ENCODE data around the gene GALNTL6. TPM values are rescaled to one million over a fixed set of nuclear protein-coding genes. Genes with fewer than 3 reads are reported as not detected.

GALNTL6 gene
- total and polyA plus RNA-seq, 2 donors (not counting 3 experiments of a cell fraction or from before 2014, with no cell fraction given): not detected

DNA sequence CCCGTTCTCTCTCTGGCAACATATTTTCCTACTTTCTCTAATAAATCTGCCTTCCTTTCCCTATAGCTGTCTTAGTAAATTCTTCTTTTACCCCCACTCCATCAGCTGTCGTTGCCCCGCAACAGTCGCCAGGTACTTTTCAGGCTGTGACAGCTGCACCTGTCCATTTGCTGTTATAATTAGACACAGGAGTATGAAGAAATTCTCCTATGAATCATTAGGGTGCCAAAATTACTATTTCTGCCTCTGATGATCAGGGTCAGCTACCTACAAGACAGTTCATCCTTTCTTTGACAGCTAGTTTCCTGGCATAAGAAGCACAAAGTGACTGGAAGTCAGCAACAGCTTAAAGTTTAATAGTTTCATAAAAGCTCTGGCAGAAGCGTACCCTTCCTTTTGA, 19.5 kb upstream of the GALNTL6 start:
- no peaks in the 10 kb centered on the region for H3K4me1 ChIP-seq (ENCODE audit: control insufficient read depth, extremely low read depth, insufficient read depth, low read length)
- H3K4me2 ChIP-seq (ENCODE audit: insufficient read depth, low read length): no peak overlapping the region
- H2AFZ ChIP-seq (ENCODE audit: low read depth, low read length): no peak overlapping the region
- no peaks in the 10 kb centered on the region for H4K20me1 ChIP-seq (replicated peaks; ENCODE audit: control insufficient read depth, extremely low read depth, insufficient read depth, low read length)
- no peaks in the 10 kb centered on the region for H3K9me1 ChIP-seq (replicated peaks; ENCODE audit: control insufficient read depth, extremely low read depth, insufficient read depth, low read length)
- no peak for FAIRE-seq
- no peaks in the 10 kb centered on the region for H3K27me3 ChIP-seq (ENCODE audit: control insufficient read depth in 2 of 2, insufficient read depth in 2 of 2, low read length in 2 of 2)
- TF ChIP-seq MYC (IDR thresholded peaks at IDR 0.05; ENCODE audit: low read depth, low read length): no peak
- TF ChIP-seq, protein P1, sequence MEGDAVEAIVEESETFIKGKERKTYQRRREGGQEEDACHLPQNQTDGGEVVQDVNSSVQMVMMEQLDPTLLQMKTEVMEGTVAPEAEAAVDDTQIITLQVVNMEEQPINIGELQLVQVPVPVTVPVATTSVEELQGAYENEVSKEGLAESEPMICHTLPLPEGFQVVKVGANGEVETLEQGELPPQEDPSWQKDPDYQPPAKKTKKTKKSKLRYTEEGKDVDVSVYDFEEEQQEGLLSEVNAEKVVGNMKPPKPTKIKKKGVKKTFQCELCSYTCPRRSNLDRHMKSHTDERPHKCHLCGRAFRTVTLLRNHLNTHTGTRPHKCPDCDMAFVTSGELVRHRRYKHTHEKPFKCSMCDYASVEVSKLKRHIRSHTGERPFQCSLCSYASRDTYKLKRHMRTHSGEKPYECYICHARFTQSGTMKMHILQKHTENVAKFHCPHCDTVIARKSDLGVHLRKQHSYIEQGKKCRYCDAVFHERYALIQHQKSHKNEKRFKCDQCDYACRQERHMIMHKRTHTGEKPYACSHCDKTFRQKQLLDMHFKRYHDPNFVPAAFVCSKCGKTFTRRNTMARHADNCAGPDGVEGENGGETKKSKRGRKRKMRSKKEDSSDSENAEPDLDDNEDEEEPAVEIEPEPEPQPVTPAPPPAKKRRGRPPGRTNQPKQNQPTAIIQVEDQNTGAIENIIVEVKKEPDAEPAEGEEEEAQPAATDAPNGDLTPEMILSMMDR (IDR thresholded peaks at IDR 0.05; ENCODE audit: extremely low read depth in 1 of 2, insufficient read depth in 1 of 2, low read depth in 1 of 2, low read length in 2 of 2): no peak
- no peak for TF ChIP-seq GATA2 (IDR thresholded peaks at IDR 0.05; ENCODE audit: insufficient read depth, insufficient read length, low read depth, low read length)
- TF ChIP-seq, protein P2, sequence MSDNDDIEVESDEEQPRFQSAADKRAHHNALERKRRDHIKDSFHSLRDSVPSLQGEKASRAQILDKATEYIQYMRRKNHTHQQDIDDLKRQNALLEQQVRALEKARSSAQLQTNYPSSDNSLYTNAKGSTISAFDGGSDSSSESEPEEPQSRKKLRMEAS (IDR thresholded peaks at IDR 0.05; ENCODE audit: insufficient read depth, insufficient read length): no peak
- TF ChIP-seq FOS (IDR thresholded peaks at IDR 0.05; ENCODE audit: borderline replicate concordance, insufficient read depth, low read length): no peak
- TF ChIP-seq POLR2A (IDR thresholded peaks at IDR 0.05; ENCODE audit: low read depth, low read length): no peak
- TF ChIP-seq EZH2 (IDR thresholded peaks at IDR 0.05; ENCODE audit: borderline replicate concordance, low read depth, low read length, severe bottlenecking): no peak
- TF ChIP-seq JUN (IDR thresholded peaks at IDR 0.05; ENCODE audit: borderline replicate concordance, insufficient read depth, insufficient read length, low read depth): no peak
- TF ChIP-seq POLR2AphosphoS5 (IDR thresholded peaks at IDR 0.05; ENCODE audit: insufficient read depth, low read depth, low read length): no peak
- intact Hi-C loops (cut with micrococcal nuclease) (no loop called here), dilution Hi-C loops (cut with MboI; ENCODE audit: extremely low pct_ligation_motif_present, low sequenced_read_pairs) (no loop called here)
- no peak overlapping the region for H3K27ac ChIP-seq (ENCODE audit: insufficient read depth, low read depth, low read length)
- H3K9me3 ChIP-seq (replicated peaks; ENCODE audit: control insufficient read depth, insufficient read depth, low read length): peaks cover 5% of the 10 kb centered on the region
- no peak for DNase-seq (ENCODE audit: low read depth, low spot score)
- ChIA-PET CTCF (no interaction called here), POLR2A (no interaction called here)
- H3K79me2 ChIP-seq (ENCODE audit: control insufficient read depth, insufficient read depth, low read length): no peaks in the 10 kb centered on the region
- no peak overlapping the region for H3K4me3 ChIP-seq (replicated peaks in 1 of 3; ENCODE audit: insufficient read depth in 1 of 3, low read depth in 1 of 3, low read length in 3 of 3)
- H3K36me3 ChIP-seq (ENCODE audit: control insufficient read depth in 2 of 2, extremely low read depth in 1 of 2, insufficient read depth in 2 of 2, low read length in 2 of 2): no peaks in the 10 kb centered on the region
- no peak overlapping the region for H3K9ac ChIP-seq (replicated peaks; ENCODE audit: extremely low read depth, insufficient read depth, low read length)
- no TSS peak for BruUV-seq (replicated peaks)

All from endothelial cell of umbilical vein (primary cell).